Lower leg skin (tissue), 4 donors: ENCODE results near the gene FLNC. TPM values are rescaled to one million over a fixed set of nuclear protein-coding genes. Genes with fewer than 3 reads are reported as not detected.

Source experiments
- DNase-seq, 2 donors: peaks; one replicate each; pipeline ENCODE4 v3.0.0-alpha.2; 2019; ENCODE audit warnings: low spot score in 2 of 2
- H3K4me3 ChIP-seq: fragments of 200-600 bp; sonication (generic); 2 replicates; pipeline ENCODE4 v1.5.1; 2017; ENCODE audit warnings: mild to moderate bottlenecking, low read depth; ENCODE audit not compliant: poor library complexity, severe bottlenecking
- POLR2A ChIP-seq, 2 donors: fragments of 450-650 bp; IDR thresholded peaks; one replicate each; pipeline ENCODE4 v1.6.1; 2016 to 2017; ENCODE audit warnings: antibody characterized with exemption in 2 of 2, mild to moderate bottlenecking in 1 of 2, moderate library complexity in 1 of 2
- WGBS, 2 donors: methylation state at CpG; one replicate each; pipeline ENCODE4 v1.1.5; 2018; 5-methylcytosine and 5-hydroxymethylcytosine counted together
- intact Hi-C: fragments of 100-400 bp; cut with DNase I; formaldehyde crosslinking; loops from one replicate; pipeline ENCODE4 v1.15.0; 2023; ENCODE audit warnings: low total_unique reads
- total RNA-seq, 4 donors: library from RNA; depleted of rRNA; stranded (reverse); fragments of >200 nt; gene quantifications; one replicate each; pipeline ENCODE4 v1.1.0, GENCODE V29; 2016
- TF ChIP-seq, protein P1 (sequence below), 3 donors: fragments of 450-650 bp; IDR thresholded peaks; one replicate each; pipeline ENCODE4 v1.5.1; 2016; ENCODE audit warnings: antibody characterized with exemption in 3 of 3, mild to moderate bottlenecking in 3 of 3, moderate library complexity in 2 of 3

Gene FLNC
- total RNA-seq, 4 donors from 2014 or later, result 5.0 to 11.1 (median 6.2) TPM

DNA sequence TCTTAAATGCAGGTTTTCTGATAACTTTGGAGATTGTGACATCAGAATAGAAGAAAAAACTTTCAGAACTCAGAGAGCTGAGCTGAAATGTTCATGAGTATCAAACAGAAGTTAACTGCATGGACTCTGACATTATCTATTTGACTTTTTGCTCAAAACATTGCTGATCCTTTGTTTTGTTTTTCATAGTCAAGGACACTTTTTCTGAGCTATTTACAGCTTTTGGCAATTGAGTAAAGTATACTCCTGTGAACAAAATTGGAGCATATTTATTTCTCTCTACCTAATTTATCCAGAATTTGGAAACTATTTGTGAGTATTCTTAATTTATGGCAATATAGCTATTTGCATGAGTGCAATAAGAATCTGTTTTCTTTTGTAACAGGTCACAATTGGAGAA lies 69.2 kb downstream of the FLNC start:
- TF ChIP-seq POLR2A (IDR thresholded peaks at IDR 0.05), result no peak
- TF ChIP-seq, protein P1, sequence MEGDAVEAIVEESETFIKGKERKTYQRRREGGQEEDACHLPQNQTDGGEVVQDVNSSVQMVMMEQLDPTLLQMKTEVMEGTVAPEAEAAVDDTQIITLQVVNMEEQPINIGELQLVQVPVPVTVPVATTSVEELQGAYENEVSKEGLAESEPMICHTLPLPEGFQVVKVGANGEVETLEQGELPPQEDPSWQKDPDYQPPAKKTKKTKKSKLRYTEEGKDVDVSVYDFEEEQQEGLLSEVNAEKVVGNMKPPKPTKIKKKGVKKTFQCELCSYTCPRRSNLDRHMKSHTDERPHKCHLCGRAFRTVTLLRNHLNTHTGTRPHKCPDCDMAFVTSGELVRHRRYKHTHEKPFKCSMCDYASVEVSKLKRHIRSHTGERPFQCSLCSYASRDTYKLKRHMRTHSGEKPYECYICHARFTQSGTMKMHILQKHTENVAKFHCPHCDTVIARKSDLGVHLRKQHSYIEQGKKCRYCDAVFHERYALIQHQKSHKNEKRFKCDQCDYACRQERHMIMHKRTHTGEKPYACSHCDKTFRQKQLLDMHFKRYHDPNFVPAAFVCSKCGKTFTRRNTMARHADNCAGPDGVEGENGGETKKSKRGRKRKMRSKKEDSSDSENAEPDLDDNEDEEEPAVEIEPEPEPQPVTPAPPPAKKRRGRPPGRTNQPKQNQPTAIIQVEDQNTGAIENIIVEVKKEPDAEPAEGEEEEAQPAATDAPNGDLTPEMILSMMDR (IDR thresholded peaks at IDR 0.05), result no peak
- intact Hi-C loops, result no loop called here
- H3K4me3 ChIP-seq, result no peak overlapping the region
- DNase-seq, result no peak

- H3K4me3 ChIP-seq, result no peak overlapping the region
- TF ChIP-seq POLR2A (IDR thresholded peaks at IDR 0.05), result no peak
- TF ChIP-seq, protein P1 (IDR thresholded peaks at IDR 0.05), result no peak
- 78 to 85% methylated on average over 1 of the region's 1 CpG for WGBS, 2 donors
- no peak for DNase-seq
- intact Hi-C loops, result no loop called here
These were observed 70.0 kb downstream of the FLNC start for GRCh38 chr7:128900237-128900636.

DNA sequence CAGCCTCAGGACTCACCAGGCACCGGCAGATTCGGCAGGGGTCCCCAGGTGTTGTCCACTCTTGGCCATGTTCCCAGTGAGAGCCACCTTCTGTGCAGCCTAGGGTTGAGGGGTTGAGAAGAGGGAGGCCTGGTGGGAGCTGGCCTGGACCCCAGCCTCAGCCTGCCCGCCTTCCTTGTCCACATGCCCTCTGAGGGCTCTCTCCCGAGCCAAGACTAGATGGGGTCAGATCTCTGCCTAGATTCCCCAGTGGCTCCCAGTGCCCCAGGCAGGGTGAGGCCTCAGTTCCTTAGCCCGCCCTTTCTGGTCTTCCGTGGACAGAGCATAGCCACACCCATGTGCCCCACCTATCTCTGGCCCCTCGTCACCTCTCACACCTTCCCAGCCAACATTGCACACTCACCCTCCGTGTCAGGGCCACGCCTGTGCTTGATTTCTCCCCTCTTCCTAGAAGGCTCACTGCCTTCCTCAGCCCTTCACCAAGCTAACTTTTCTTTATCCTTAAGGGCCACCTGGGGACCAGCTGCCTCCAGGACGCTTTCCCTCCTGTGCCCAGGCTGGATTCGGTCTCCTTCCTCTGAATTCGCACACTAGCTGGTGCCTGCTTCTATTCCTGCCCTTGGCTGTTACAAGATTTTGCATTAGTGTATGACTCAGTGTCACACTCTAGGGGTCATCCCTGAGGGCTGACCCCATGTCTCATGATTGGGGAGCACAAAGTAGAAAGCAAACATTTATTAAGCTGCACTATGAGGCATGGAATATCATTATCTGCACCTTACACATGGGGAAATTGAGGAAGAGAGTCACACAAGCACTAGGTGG lies 72.8 kb downstream of the FLNC start:
- no peak overlapping the region for H3K4me3 ChIP-seq
- TF ChIP-seq POLR2A (IDR thresholded peaks at IDR 0.05), result no peak
- TF ChIP-seq, protein P1 (IDR thresholded peaks at IDR 0.05), result no peak
- peak in 1 of 2 donors; percentile 78 for DNase-seq
- WGBS, 2 donors, result 70% methylated on average over 12 of the region's 12 CpGs
- intact Hi-C loops, result no loop called here

DNA sequence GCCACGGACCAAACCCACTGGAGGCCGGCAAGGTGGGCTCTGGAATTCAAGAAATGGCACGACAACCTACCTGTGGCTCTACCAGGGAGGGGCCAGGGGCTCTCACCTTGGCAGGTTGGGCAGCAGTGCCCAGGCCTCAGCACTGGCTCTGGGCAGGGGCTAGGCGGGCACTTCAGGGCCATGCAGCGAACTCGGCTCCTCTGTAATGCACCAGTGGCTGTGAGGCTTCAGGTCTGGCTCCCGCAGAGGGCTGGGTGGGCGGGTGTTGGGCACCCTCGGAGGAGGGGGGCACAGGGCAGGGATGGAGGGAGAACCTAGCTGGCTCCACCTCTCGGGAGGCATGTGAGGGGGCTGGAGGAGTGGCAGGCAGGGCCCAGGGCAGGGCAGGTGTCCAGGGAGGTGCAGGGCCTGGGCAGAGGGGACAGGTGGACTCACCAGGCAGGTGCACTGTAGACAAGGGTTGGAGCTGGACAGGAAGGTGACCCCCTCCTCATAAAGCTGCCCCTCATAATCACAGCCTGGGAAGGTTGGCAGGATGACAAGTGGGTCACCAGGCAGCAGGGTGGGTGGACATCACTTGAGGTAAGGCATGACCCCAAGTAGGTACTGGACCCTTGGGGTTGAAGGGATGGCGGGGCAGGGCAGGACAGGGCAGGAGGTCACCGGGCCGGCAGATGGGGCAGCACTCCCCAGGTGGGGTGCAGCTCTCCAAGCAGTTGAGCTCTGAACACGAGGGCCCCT lies 73.6 kb downstream of the FLNC start:
- 83% methylated on average over 12 of the region's 14 CpGs for WGBS, 2 donors
- peak in 1 of 2 donors; percentile 66 for DNase-seq
- no peak overlapping the region for H3K4me3 ChIP-seq
- TF ChIP-seq POLR2A (IDR thresholded peaks at IDR 0.05), result no peak
- TF ChIP-seq, protein P1 (IDR thresholded peaks at IDR 0.05), result no peak
- intact Hi-C loops, result no loop called here

- no peak overlapping the region for H3K4me3 ChIP-seq
- 44 to 45% methylated on average over 8 of the region's 8 CpGs for WGBS, 2 donors
- intact Hi-C loops, result no loop called here
- peak in 1 of 2 donors; percentile 77 for DNase-seq
- TF ChIP-seq, protein P1 (IDR thresholded peaks at IDR 0.05), result no peak
- TF ChIP-seq POLR2A (IDR thresholded peaks at IDR 0.05), result no peak
These were observed 74.4 kb downstream of the FLNC start for GRCh38 chr7:128904381-128905197.
